Naive thymus-derived CD4-positive, alpha-beta T cell (primary cell): ENCODE data around the gene COL19A1. TPM values are rescaled to one million over a fixed set of nuclear protein-coding genes. Genes with fewer than 3 reads are reported as not detected.
"Not testable (repeated sequence)": the region's sequence is repeated elsewhere in the genome, so short reads cannot be mapped to it uniquely, and the experiment has no call there.

ENCODE experiments used
- ATAC-seq: fragments of 150-1000 bp; cut with Tn5 transposase; 2 replicates; pipeline ENCODE4 v1.10.0; 2021; ENCODE audit warnings: mild to moderate bottlenecking, moderate library complexity
- CTCF ChIA-PET: fragments of 350-600 bp; sonication (Branson Sonifier 250); formaldehyde crosslinking; loops from one replicate; lab custom pipeline; 2021; ENCODE audit warnings: antibody characterized with exemption; lab: Charles Lee
- POLR2A ChIA-PET: fragments of 350-600 bp; sonication (Branson Sonifier 250); formaldehyde crosslinking; loops from one replicate; lab custom pipeline; 2021; ENCODE audit warnings: antibody characterized with exemption, inconsistent platforms; lab: Charles Lee
- DNase-seq, 9 donors: peaks; one replicate each; pipeline versions ENCODE4 v3.0.0 to v3.0.0-alpha.2; 2020 to 2022; ENCODE audit warnings: mixed read lengths in 1 of 9
- H3K27ac ChIP-seq: one replicate; pipeline ENCODE4 v1.7.0; 2013; ENCODE audit warnings: mild to moderate bottlenecking, low read depth, low read length, moderate library complexity
- H3K27me3 ChIP-seq, 2 donors: one replicate each; pipeline ENCODE4 v1.7.0; 2013; ENCODE audit warnings: low read length in 2 of 2, mild to moderate bottlenecking in 2 of 2, moderate library complexity in 2 of 2; ENCODE audit not compliant: control insufficient read depth in 2 of 2, insufficient read depth in 2 of 2
- H3K36me3 ChIP-seq, 3 experiments: 1 replicate in 2 of 3; 2 replicates in 1 of 3; pipeline ENCODE4 v1.7.0; 2013; ENCODE audit warnings: low read length in 3 of 3, mild to moderate bottlenecking in 3 of 3, moderate library complexity in 1 of 3; ENCODE audit not compliant: insufficient read depth in 3 of 3, control insufficient read depth in 2 of 3
- H3K4me1 ChIP-seq, 2 donors: one replicate each; pipeline ENCODE4 v1.7.0; 2013; ENCODE audit warnings: low read length in 2 of 2, mild to moderate bottlenecking in 2 of 2, moderate library complexity in 1 of 2; ENCODE audit not compliant: control insufficient read depth in 2 of 2, insufficient read depth in 2 of 2
- H3K4me3 ChIP-seq: 2 replicates; pipeline ENCODE4 v1.7.0; 2013; ENCODE audit warnings: mild to moderate bottlenecking, low read length
- H3K9me3 ChIP-seq, 3 experiments: 1 replicate in 2 of 3; 2 replicates in 1 of 3; pipeline ENCODE4 v1.7.0; 2013; ENCODE audit warnings: low read length in 3 of 3; ENCODE audit not compliant: control insufficient read depth in 2 of 3
- H3K27ac Mint-ChIP-seq, 9 donors: one replicate each; pipeline ENCODE4 v1.8.0; 2020 to 2022; ENCODE audit warnings: mixed read lengths in 9 of 9, mild to moderate bottlenecking in 8 of 9, moderate library complexity in 5 of 9, inconsistent platforms in 2 of 9
- H3K27me3 Mint-ChIP-seq, 5 donors: one replicate each; pipeline ENCODE4 v1.8.0; 2021 to 2022; ENCODE audit warnings: mixed read lengths in 5 of 5, mild to moderate bottlenecking in 1 of 5
- H3K36me3 Mint-ChIP-seq, 5 donors: one replicate each; pipeline ENCODE4 v1.8.0; 2020 to 2022; ENCODE audit warnings: mixed read lengths in 5 of 5, mild to moderate bottlenecking in 3 of 5, inconsistent platforms in 1 of 5
- H3K4me1 Mint-ChIP-seq, 7 donors: one replicate each; pipeline ENCODE4 v1.8.0; 2020 to 2022; ENCODE audit warnings: mixed read lengths in 7 of 7, mild to moderate bottlenecking in 3 of 7, inconsistent platforms in 1 of 7
- H3K4me3 Mint-ChIP-seq, 10 donors: one replicate each; pipeline ENCODE4 v1.8.0; 2020 to 2022; ENCODE audit warnings: mild to moderate bottlenecking in 10 of 10, mixed read lengths in 10 of 10, moderate library complexity in 6 of 10, inconsistent platforms in 2 of 10
- H3K9me3 Mint-ChIP-seq, 11 donors: one replicate each; pipeline ENCODE4 v1.8.0; 2020 to 2022; ENCODE audit warnings: mixed read lengths in 11 of 11, mild to moderate bottlenecking in 4 of 11, inconsistent platforms in 1 of 11, moderate library complexity in 1 of 11
- intact Hi-C, 2 donors: fragments of 100-400 bp; cut with micrococcal nuclease; formaldehyde crosslinking; loops; one replicate each; pipeline ENCODE4 v1.15.1; 2023
- polyA plus RNA-seq, 2 donors: library from polyadenylated mRNA; unstranded; fragments of 300-500 nt; fragmentation: Illumina TruSeq; gene quantifications; one replicate each; pipeline ENCODE4 v1.2.3, GENCODE V29; 2021
- total RNA-seq, 6 experiments: library from RNA in 5 of 6; stranded (reverse) in 5 of 6; gene quantifications; 1 replicate in 5 of 6; 2 replicates in 1 of 6; pipeline ENCODE4 v1.2.3 and lab custom pipeline; 2021 to 2026

The COL19A1 gene
- total and polyA plus RNA-seq, 7 experiments from 2014 or later = 0.02 to 1.3 (median 0.32) TPM; not detected in 2

- Histone ChIP-seq H3K9me3 (no peaks in the 10 kb centered on the region), H3K27ac (no peak overlapping the region), H3K27me3 (no peaks in the 10 kb centered on the region), H3K4me3 (no peak overlapping the region), H3K36me3 (no peaks in the 10 kb centered on the region), H3K4me1 (no peaks in the 10 kb centered on the region)
- H3K9me3 Mint-ChIP-seq = peaks cover 0 to 3% (median 0%) of the 10 kb centered on the region in 11 donors
- no peak overlapping the region for H3K4me3 Mint-ChIP-seq
- peaks cover 0 to 7% (median 4%) of the 10 kb centered on the region in 5 donors for H3K27me3 Mint-ChIP-seq
- intact Hi-C loops = no loop called here
- H3K4me1 Mint-ChIP-seq = no peaks in the 10 kb centered on the region
- ChIA-PET CTCF (no interaction called here), POLR2A (no interaction called here)
- DNase-seq = no peak
- H3K36me3 Mint-ChIP-seq = no peaks in the 10 kb centered on the region
- no peak for ATAC-seq
- H3K27ac Mint-ChIP-seq = no peak overlapping the region
These were observed 47.0 kb downstream of the COL19A1 start for GRCh38 chr6:69913361-69913760.

GRCh38 chr6:69914015-69914485 lies 47.7 kb downstream of the COL19A1 start:
- Mint-ChIP-seq H3K9me3 (peaks cover 0 to 3% (median 0%) of the 10 kb centered on the region in 11 donors), H3K27ac (no peak overlapping the region), H3K36me3 (no peaks in the 10 kb centered on the region), H3K27me3 (peaks cover 0 to 7% (median 4%) of the 10 kb centered on the region in 5 donors), H3K4me1 (no peaks in the 10 kb centered on the region), H3K4me3 (no peak overlapping the region)
- H3K4me1 ChIP-seq = no peaks in the 10 kb centered on the region
- H3K4me3 ChIP-seq = no peak overlapping the region
- CTCF ChIA-PET = no interaction called here
- intact Hi-C loops = no loop called here
- no peaks in the 10 kb centered on the region for H3K36me3 ChIP-seq
- POLR2A ChIA-PET = no interaction called here
- DNase-seq (no peak), ATAC-seq (no peak)
- H3K27ac ChIP-seq = no peak overlapping the region
- no peaks in the 10 kb centered on the region for H3K27me3 ChIP-seq
- no peaks in the 10 kb centered on the region for H3K9me3 ChIP-seq

GRCh38 chr6:69915346-69915745 lies 49.0 kb downstream of the COL19A1 start:
- intact Hi-C loops = no loop called here
- H3K4me1 ChIP-seq = no peaks in the 10 kb centered on the region
- no peaks in the 10 kb centered on the region for H3K36me3 Mint-ChIP-seq
- H3K9me3 ChIP-seq = no peaks in the 10 kb centered on the region
- H3K27me3 Mint-ChIP-seq = peaks cover 0 to 7% (median 4%) of the 10 kb centered on the region in 5 donors
- H3K4me1 Mint-ChIP-seq = no peaks in the 10 kb centered on the region
- peaks cover 0 to 3% (median 0%) of the 10 kb centered on the region in 11 donors for H3K9me3 Mint-ChIP-seq
- no peak overlapping the region for H3K4me3 ChIP-seq
- H3K27ac Mint-ChIP-seq = no peak overlapping the region
- ATAC-seq = no peak
- H3K27ac ChIP-seq = no peak overlapping the region
- H3K27me3 ChIP-seq = no peaks in the 10 kb centered on the region
- H3K36me3 ChIP-seq = no peaks in the 10 kb centered on the region
- CTCF ChIA-PET = no interaction called here
- DNase-seq = no peak
- no peak overlapping the region for H3K4me3 Mint-ChIP-seq
- POLR2A ChIA-PET = no interaction called here

GRCh38 chr6:69917834-69918233 lies 51.5 kb downstream of the COL19A1 start:
- no peaks in the 10 kb centered on the region for H3K36me3 ChIP-seq
- H3K4me1 ChIP-seq = no peaks in the 10 kb centered on the region
- H3K9me3 ChIP-seq = no peaks in the 10 kb centered on the region
- H3K4me3 Mint-ChIP-seq = no peak overlapping the region
- ATAC-seq (no peak), DNase-seq (no peak)
- H3K36me3 Mint-ChIP-seq = no peaks in the 10 kb centered on the region
- H3K27ac ChIP-seq = no peak overlapping the region
- intact Hi-C loops = no loop called here
- no peak overlapping the region for H3K4me3 ChIP-seq
- ChIA-PET CTCF (no interaction called here), POLR2A (no interaction called here)
- H3K9me3 Mint-ChIP-seq = no peaks in the 10 kb centered on the region
- no peak overlapping the region for H3K27ac Mint-ChIP-seq
- no peaks in the 10 kb centered on the region for H3K27me3 Mint-ChIP-seq
- H3K4me1 Mint-ChIP-seq = no peaks in the 10 kb centered on the region
- H3K27me3 ChIP-seq = no peaks in the 10 kb centered on the region

- no peak for ATAC-seq
- CTCF ChIA-PET = no interaction called here
- H3K4me3 Mint-ChIP-seq = no peak overlapping the region
- H3K36me3 ChIP-seq = no peaks in the 10 kb centered on the region
- H3K36me3 Mint-ChIP-seq = no peaks in the 10 kb centered on the region
- H3K27me3 Mint-ChIP-seq = no peaks in the 10 kb centered on the region
- no peaks in the 10 kb centered on the region for H3K9me3 ChIP-seq
- H3K9me3 Mint-ChIP-seq = peaks cover 0 to 1% (median 0%) of the 10 kb centered on the region in 11 donors
- H3K27ac Mint-ChIP-seq = no peak overlapping the region
- POLR2A ChIA-PET = no interaction called here
- no peaks in the 10 kb centered on the region for H3K4me1 ChIP-seq
- no peaks in the 10 kb centered on the region for H3K27me3 ChIP-seq
- intact Hi-C loops = no loop called here
- H3K4me3 ChIP-seq = no peak overlapping the region
- no peaks in the 10 kb centered on the region for H3K4me1 Mint-ChIP-seq
- no peak overlapping the region for H3K27ac ChIP-seq
- DNase-seq = no peak
These were observed 52.6 kb downstream of the COL19A1 start for GRCh38 chr6:69918813-69919475.

- H3K4me1 ChIP-seq, H3K27ac Mint-ChIP-seq, H3K36me3 ChIP-seq, ATAC-seq, DNase-seq, intact Hi-C loops, H3K27me3 ChIP-seq, CTCF ChIA-PET, H3K4me3 Mint-ChIP-seq, POLR2A ChIA-PET, H3K4me1 Mint-ChIP-seq, H3K9me3 ChIP-seq, H3K9me3 Mint-ChIP-seq, H3K36me3 Mint-ChIP-seq, H3K4me3 ChIP-seq, H3K27me3 Mint-ChIP-seq, H3K27ac ChIP-seq: not testable (repeated sequence)
These were observed 54.7 kb downstream of the COL19A1 start for GRCh38 chr6:69921066-69921465.

GRCh38 chr6:69921611-69922010 lies 55.3 kb downstream of the COL19A1 start:
- DNase-seq, H3K4me3 Mint-ChIP-seq, intact Hi-C loops, POLR2A ChIA-PET, ATAC-seq, H3K27ac Mint-ChIP-seq, H3K4me3 ChIP-seq, H3K4me1 Mint-ChIP-seq, H3K36me3 ChIP-seq, H3K36me3 Mint-ChIP-seq, H3K27ac ChIP-seq, H3K27me3 ChIP-seq, CTCF ChIA-PET, H3K4me1 ChIP-seq, H3K9me3 ChIP-seq, H3K27me3 Mint-ChIP-seq: not testable (repeated sequence)
- peaks cover 2 to 11% (median 6%) of the 10 kb centered on the region in 11 donors for H3K9me3 Mint-ChIP-seq
